Body of pancreas (tissue), 4 donors: Measurements from ENCODE around the gene ZNF581. TPM values are rescaled to one million over a fixed set of nuclear protein-coding genes. Genes with fewer than 3 reads are reported as not detected.

Source experiments
- ATAC-seq: fragments of 150-250 bp; one replicate; pipeline ENCODE4 v1.9.1; 2016
- DNase-seq, 4 donors: peaks; one replicate each; pipeline ENCODE4 v3.0.0-alpha.2; 2019
- H3K27ac ChIP-seq, 4 donors: fragments of 200-600 bp; sonication (generic); 1 replicate in 3 of 4; 2 replicates in 1 of 4; pipeline versions ENCODE4 v1.5.1 to v1.6.1; 2016 to 2019; ENCODE audit warnings: mild to moderate bottlenecking in 1 of 4, mixed read lengths in 1 of 4, moderate library complexity in 1 of 4
- H3K27me3 ChIP-seq, 2 donors: fragments of 200-600 bp; sonication (generic); one replicate each; pipeline ENCODE4 v1.6.0; 2016; ENCODE audit warnings: mild to moderate bottlenecking in 1 of 2
- H3K36me3 ChIP-seq, 2 donors: fragments of 200-600 bp; sonication (generic); replicated peaks in 1 of 2; 2 replicates each; pipeline ENCODE4 v1.5.1; 2016; ENCODE audit warnings: low read depth in 2 of 2; ENCODE audit not compliant: insufficient read depth in 1 of 2
- H3K4me1 ChIP-seq: fragments of 200-600 bp; sonication (generic); one replicate; pipeline ENCODE4 v1.6.0; 2016
- H3K4me3 ChIP-seq, 2 donors: fragments of 200-600 bp; sonication (generic); 1 replicate in 1 of 2; 2 replicates in 1 of 2; pipeline ENCODE4 v1.5.1; 2016 to 2019
- H3K9me3 ChIP-seq, 3 donors: fragments of 200-600 bp; sonication (generic); 1 replicate in 2 of 3; 2 replicates in 1 of 3; pipeline ENCODE4 v1.5.1; 2016
- CTCF ChIP-seq, 7 experiments: fragments of 450-650 bp in 4 of 7; fragments of 200-600 bp in 3 of 7; sonication (generic) in 3 of 7; IDR thresholded peaks; one replicate each; pipeline ENCODE4 v1.5.1; 2016 to 2019; ENCODE audit warnings: antibody characterized with exemption in 7 of 7
- POLR2A ChIP-seq, 3 donors: fragments of 450-650 bp; IDR thresholded peaks; one replicate each; pipeline ENCODE4 v1.6.1; 2016; ENCODE audit warnings: antibody characterized with exemption in 3 of 3, mild to moderate bottlenecking in 2 of 3
- WGBS, 2 donors: methylation state at CpG; one replicate each; pipeline ENCODE4 v1.1.5; 2017; 5-methylcytosine and 5-hydroxymethylcytosine counted together
- intact Hi-C: fragments of 100-400 bp; cut with DNase I; formaldehyde crosslinking; loops from one replicate; pipeline ENCODE4 v1.15.1; 2023
- total RNA-seq, 2 donors: library from RNA; depleted of rRNA; stranded (reverse); fragments of >200 nt; gene quantifications; one replicate each; pipeline ENCODE4 v1.1.0, GENCODE V29; 2016

The ZNF581 gene
- total RNA-seq, 2 donors from 2014 or later = 16.8 to 20.2 TPM

- Histone ChIP-seq H3K4me1 (peaks cover 13% of the 10 kb centered on the region), H3K27ac (no peak overlapping the region), H3K27me3 (no peaks in the 10 kb centered on the region), H3K9me3 (no peaks in the 10 kb centered on the region), H3K4me3 (no peak overlapping the region), H3K36me3 (no peaks in the 10 kb centered on the region)
- intact Hi-C loops = no loop called here
- 72 to 80% methylated on average over 11 of the region's 11 CpGs for WGBS, 2 donors
- TF ChIP-seq CTCF (IDR thresholded peaks at IDR 0.05) = no peak
- no peak for TF ChIP-seq POLR2A (IDR thresholded peaks at IDR 0.05)
- no peak for ATAC-seq
- DNase-seq = no peak
Observed at GRCh38 chr19:55626350-55626749, 17.1 kb upstream of the ZNF581 start.

GRCh38 chr19:55632463-55632834 is 11.0 kb upstream of the ZNF581 start:
- no peaks in the 10 kb centered on the region for H3K9me3 ChIP-seq
- peaks cover 37% of the 10 kb centered on the region for H3K4me1 ChIP-seq
- intact Hi-C loops = loop anchor here (5.0 kb wide), 1 partner anchor 115 kb away; no protein-coding TSS in a partner anchor
- peak; percentile 72 for ATAC-seq
- DNase-seq = peak; percentile 94 to 97 (median 96)
- no peak overlapping the region for H3K4me3 ChIP-seq
- peak overlapping the region in 3 of 4 donors; percentile 7 to 47 (median 44) for H3K27ac ChIP-seq
- TF ChIP-seq POLR2A (IDR thresholded peaks at IDR 0.05) (no peak), CTCF (IDR thresholded peaks at IDR 0.05) (peak; percentile 65 to 91 (median 88))
- no peaks in the 10 kb centered on the region for H3K27me3 ChIP-seq
- no peaks in the 10 kb centered on the region for H3K36me3 ChIP-seq
- 21 to 29% methylated on average over 3 of the region's 3 CpGs for WGBS, 2 donors

GRCh38 chr19:55633861-55634260 is 9.6 kb upstream of the ZNF581 start:
- WGBS, 2 donors = 71 to 91% methylated on average over 4 to 8 of the region's 8 CpGs
- no peak for ATAC-seq
- Histone ChIP-seq H3K4me1 (peaks cover 46% of the 10 kb centered on the region), H3K36me3 (no peaks in the 10 kb centered on the region), H3K27ac (peak overlapping the region in 1 of 4 donors; percentile 97), H3K4me3 (no peak overlapping the region), H3K27me3 (no peaks in the 10 kb centered on the region), H3K9me3 (no peaks in the 10 kb centered on the region)
- intact Hi-C loops = loop anchor here (5.0 kb wide), 1 partner anchor 117 kb away; no protein-coding TSS in a partner anchor
- DNase-seq = no peak
- TF ChIP-seq CTCF (IDR thresholded peaks at IDR 0.05) (no peak), POLR2A (IDR thresholded peaks at IDR 0.05) (no peak)

GRCh38 chr19:55635334-55635717 is 8.1 kb upstream of the ZNF581 start:
- intact Hi-C loops = no loop called here
- ATAC-seq (no peak), DNase-seq (no peak)
- Histone ChIP-seq H3K27ac (peak overlapping the region; percentile 94 to 97 (median 96)), H3K4me1 (peaks cover 59% of the 10 kb centered on the region), H3K27me3 (no peaks in the 10 kb centered on the region), H3K4me3 (peak overlapping the region; percentile 96 to 100), H3K36me3 (no peaks in the 10 kb centered on the region), H3K9me3 (no peaks in the 10 kb centered on the region)
- TF ChIP-seq CTCF (IDR thresholded peaks at IDR 0.05) (no peak), POLR2A (IDR thresholded peaks at IDR 0.05) (no peak)
- 1 to 3% methylated on average over 9 of the region's 9 CpGs for WGBS, 2 donors

GRCh38 chr19:55635856-55636440 is 7.5 kb upstream of the ZNF581 start:
- Histone ChIP-seq H3K27me3 (no peaks in the 10 kb centered on the region), H3K4me1 (peaks cover 63% of the 10 kb centered on the region), H3K9me3 (no peaks in the 10 kb centered on the region), H3K36me3 (no peaks in the 10 kb centered on the region), H3K27ac (peak overlapping the region; percentile 94 to 97 (median 96)), H3K4me3 (peak overlapping the region; percentile 96 to 100)
- intact Hi-C loops = no loop called here
- no peak for ATAC-seq
- 35 to 39% methylated on average over 7 of the region's 7 CpGs for WGBS, 2 donors
- TF ChIP-seq POLR2A (IDR thresholded peaks at IDR 0.05) (no peak), CTCF (IDR thresholded peaks at IDR 0.05) (no peak)
- DNase-seq = no peak
